PFSK-1 (cell line): ENCODE measurements around the gene COL11A2.

Experiments
- FOXP2 ChIP-seq: optimal IDR thresholded peaks from 2 replicates; pipeline ENCODE3; 2011; ENCODE audit warnings: borderline replicate concordance, control low read depth, inconsistent platforms; ENCODE audit not compliant: insufficient read depth; ENCODE audit errors: extremely low read length, extremely low read depth
- POLR2AphosphoS5 ChIP-seq: IDR thresholded peaks from 2 replicates; pipeline ENCODE4 v1.6.1; 2012; ENCODE audit warnings: low read depth, mild to moderate bottlenecking, control low read depth, low read length, moderate library complexity
- SIN3A ChIP-seq: IDR thresholded peaks from 2 replicates; pipeline ENCODE4 v1.6.1; 2012; ENCODE audit warnings: mild to moderate bottlenecking, low read length, moderate library complexity, borderline replicate concordance; ENCODE audit not compliant: insufficient read depth
- TAF1 ChIP-seq: IDR thresholded peaks from 2 replicates; pipeline ENCODE4 v1.6.1; 2012; ENCODE audit warnings: low read length, control low read depth, borderline replicate concordance; ENCODE audit not compliant: insufficient read depth
- TF ChIP-seq, protein P1 (sequence below), 2 experiments: IDR thresholded peaks; 2 replicates each; pipeline versions ENCODE4 v1.6.1 to v1.8.0; 2011 to 2012; ENCODE audit warnings: low read depth in 2 of 2, low read length in 2 of 2, control low read depth in 1 of 2, inconsistent platforms in 1 of 2, mild to moderate bottlenecking in 1 of 2, moderate library complexity in 1 of 2; ENCODE audit not compliant: insufficient read depth in 1 of 2

The COL11A2 gene

DNA sequence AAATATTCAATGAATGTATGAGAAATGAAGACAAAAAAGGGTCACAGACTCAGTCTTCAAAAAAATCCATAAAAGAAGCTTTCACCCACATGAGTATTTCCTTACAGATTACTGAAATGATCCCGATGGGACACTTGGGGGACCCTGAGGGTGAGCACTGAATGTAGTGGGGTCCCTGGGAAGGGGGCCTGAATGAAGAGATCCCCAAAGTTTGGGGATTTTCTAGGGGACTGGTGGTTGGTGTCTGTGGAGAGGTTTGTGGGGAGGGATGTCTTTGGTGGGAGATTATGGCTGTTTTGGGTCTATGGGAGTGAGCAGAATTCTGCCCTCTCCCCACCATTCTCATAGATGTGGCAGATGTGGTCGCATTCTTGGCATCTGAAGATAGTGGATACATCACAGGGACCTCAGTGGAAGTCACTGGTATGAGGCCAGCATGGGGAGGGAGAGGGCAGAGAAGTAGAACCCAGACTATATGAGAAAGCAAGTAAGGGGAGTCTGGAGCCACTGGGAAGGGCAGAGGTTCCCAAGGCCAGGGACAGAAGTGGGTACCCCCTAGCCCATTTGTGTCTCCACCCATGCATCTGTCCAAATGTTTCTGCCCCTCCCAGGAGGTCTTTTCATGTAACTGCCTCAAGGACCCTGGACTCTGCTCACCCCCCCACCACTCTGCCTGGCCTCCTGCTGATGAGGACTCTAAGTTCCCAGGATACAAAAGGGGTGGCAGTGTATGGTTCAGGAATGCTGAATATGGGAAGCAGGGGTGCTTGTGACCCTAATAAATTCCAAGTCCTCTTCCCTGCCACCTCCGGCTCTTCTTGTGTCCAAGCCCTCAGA lies 14.0 kb upstream of the COL11A2 start:
- no peak for TF ChIP-seq TAF1

GRCh38 chr6:33205191-33206026 lies 13.1 kb upstream of the COL11A2 start:
- TF ChIP-seq FOXP2 (no peak), POLR2AphosphoS5 (no peak), SIN3A (no peak)
- TF ChIP-seq, protein P1, sequence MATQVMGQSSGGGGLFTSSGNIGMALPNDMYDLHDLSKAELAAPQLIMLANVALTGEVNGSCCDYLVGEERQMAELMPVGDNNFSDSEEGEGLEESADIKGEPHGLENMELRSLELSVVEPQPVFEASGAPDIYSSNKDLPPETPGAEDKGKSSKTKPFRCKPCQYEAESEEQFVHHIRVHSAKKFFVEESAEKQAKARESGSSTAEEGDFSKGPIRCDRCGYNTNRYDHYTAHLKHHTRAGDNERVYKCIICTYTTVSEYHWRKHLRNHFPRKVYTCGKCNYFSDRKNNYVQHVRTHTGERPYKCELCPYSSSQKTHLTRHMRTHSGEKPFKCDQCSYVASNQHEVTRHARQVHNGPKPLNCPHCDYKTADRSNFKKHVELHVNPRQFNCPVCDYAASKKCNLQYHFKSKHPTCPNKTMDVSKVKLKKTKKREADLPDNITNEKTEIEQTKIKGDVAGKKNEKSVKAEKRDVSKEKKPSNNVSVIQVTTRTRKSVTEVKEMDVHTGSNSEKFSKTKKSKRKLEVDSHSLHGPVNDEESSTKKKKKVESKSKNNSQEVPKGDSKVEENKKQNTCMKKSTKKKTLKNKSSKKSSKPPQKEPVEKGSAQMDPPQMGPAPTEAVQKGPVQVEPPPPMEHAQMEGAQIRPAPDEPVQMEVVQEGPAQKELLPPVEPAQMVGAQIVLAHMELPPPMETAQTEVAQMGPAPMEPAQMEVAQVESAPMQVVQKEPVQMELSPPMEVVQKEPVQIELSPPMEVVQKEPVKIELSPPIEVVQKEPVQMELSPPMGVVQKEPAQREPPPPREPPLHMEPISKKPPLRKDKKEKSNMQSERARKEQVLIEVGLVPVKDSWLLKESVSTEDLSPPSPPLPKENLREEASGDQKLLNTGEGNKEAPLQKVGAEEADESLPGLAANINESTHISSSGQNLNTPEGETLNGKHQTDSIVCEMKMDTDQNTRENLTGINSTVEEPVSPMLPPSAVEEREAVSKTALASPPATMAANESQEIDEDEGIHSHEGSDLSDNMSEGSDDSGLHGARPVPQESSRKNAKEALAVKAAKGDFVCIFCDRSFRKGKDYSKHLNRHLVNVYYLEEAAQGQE (IDR thresholded peaks at IDR 0.05; ENCODE audit: insufficient read depth in 1 of 2, low read depth in 2 of 2, low read length in 2 of 2): no peak

DNA sequence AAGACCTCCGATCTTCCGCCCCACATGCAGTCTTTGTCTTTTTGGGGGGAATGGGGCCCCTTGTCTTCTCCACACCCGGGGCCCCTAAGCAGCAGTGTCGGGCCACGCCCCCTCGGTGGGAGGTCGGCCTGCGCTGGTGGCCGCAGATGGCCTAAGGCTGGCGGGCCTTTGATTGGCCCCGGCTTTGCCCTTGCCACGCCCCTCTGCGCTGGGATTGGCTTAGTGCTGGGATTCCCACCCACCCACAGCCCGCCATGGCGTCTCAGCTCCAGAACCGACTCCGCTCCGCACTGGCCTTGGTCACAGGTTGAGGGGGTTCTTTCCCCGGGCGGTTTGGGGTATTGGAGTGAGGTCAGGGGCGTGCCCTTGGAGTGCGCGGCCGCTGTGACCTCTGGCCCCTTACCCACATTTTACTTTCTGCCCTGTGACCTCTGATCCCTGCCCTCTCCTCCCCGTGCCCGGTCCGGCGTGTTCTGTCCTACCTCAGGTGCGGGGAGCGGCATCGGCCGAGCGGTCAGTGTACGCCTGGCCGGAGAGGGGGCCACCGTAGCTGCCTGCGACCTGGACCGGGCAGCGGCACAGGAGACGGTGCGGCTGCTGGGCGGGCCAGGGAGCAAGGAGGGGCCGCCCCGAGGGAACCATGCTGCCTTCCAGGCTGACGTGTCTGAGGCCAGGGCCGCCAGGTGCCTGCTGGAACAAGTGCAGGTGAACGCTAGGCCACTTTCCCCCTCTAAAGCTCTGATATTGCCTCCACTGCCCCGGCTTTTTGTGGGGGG lies 12.3 kb upstream of the COL11A2 start, which contains the start of gene HSD17B8:
Gene HSD17B8 (plus strand): TSS at position 241 of the 776 bp plus-strand sequence. CDS start 14 bp downstream, at position 255.
- TF ChIP-seq, protein P1 (IDR thresholded peaks at IDR 0.05; ENCODE audit: insufficient read depth in 1 of 2, low read depth in 2 of 2, low read length in 2 of 2): no peak
- TF ChIP-seq POLR2AphosphoS5 (no peak; the same call in 1 of the 2 replicates), SIN3A (no peak), TAF1 (no peak), FOXP2 (no peak)

- no peak for TF ChIP-seq TAF1
- no peak for TF ChIP-seq SIN3A
- TF ChIP-seq POLR2AphosphoS5: no peak
- TF ChIP-seq, protein P1 (IDR thresholded peaks at IDR 0.05; ENCODE audit: insufficient read depth in 1 of 2, low read depth in 2 of 2, low read length in 2 of 2): no peak
- no peak for TF ChIP-seq FOXP2
Observed at GRCh38 chr6:33204165-33204414, 11.8 kb upstream of the COL11A2 start.

GRCh38 chr6:33203443-33204164 lies 11.3 kb upstream of the COL11A2 start:
- TF ChIP-seq TAF1: no peak
- TF ChIP-seq POLR2AphosphoS5: no peak
- TF ChIP-seq FOXP2: no peak
- TF ChIP-seq SIN3A: no peak
- TF ChIP-seq, protein P1 (IDR thresholded peaks at IDR 0.05; ENCODE audit: insufficient read depth in 1 of 2, low read depth in 2 of 2, low read length in 2 of 2): no peak
